Tibial artery (tissue), 4 donors: Measurements from ENCODE around the gene TMEM190.

Experiments used
- DNase-seq, 2 donors: peaks; one replicate each; pipeline ENCODE4 v3.0.0-alpha.2; 2019
- H3K27ac ChIP-seq, 2 donors: fragments of 200-600 bp; sonication (generic) in 1 of 2; 1 replicate in 1 of 2; 2 replicates in 1 of 2; pipeline ENCODE4 v1.5.1; 2018 to 2019; ENCODE audit warnings: mild to moderate bottlenecking in 1 of 2
- H3K27me3 ChIP-seq, 2 donors: fragments of 200-600 bp; sonication (generic) in 1 of 2; one replicate each; pipeline versions ENCODE4 v1.5.1 to v1.6.0; 2016 to 2019
- H3K36me3 ChIP-seq, 3 donors: fragments of 200-600 bp; sonication (generic) in 2 of 3; one replicate each; pipeline ENCODE4 v1.5.1; 2016 to 2019; ENCODE audit warnings: mild to moderate bottlenecking in 2 of 3
- H3K4me1 ChIP-seq, 4 donors: fragments of 200-600 bp; sonication (generic) in 2 of 4; 1 replicate in 3 of 4; 2 replicates in 1 of 4; pipeline ENCODE4 v1.5.1; 2016 to 2019
- H3K4me3 ChIP-seq, 2 donors: fragments of 200-600 bp; sonication (generic) in 1 of 2; 1 replicate in 1 of 2; 2 replicates in 1 of 2; pipeline ENCODE4 v1.5.1; 2018 to 2019; ENCODE audit warnings: mild to moderate bottlenecking in 2 of 2
- H3K9me3 ChIP-seq, 3 donors: fragments of 200-600 bp; sonication (generic) in 1 of 3; one replicate each; pipeline ENCODE4 v1.5.1; 2016 to 2019
- CTCF ChIP-seq, 2 experiments: fragments of 200-600 bp in 1 of 2; fragments of 450-650 bp in 1 of 2; IDR thresholded peaks; one replicate each; pipeline ENCODE4 v1.5.1; 2017 to 2019; ENCODE audit warnings: antibody characterized with exemption in 2 of 2, mild to moderate bottlenecking in 1 of 2, moderate library complexity in 1 of 2
- intact Hi-C: fragments of 100-400 bp; cut with DNase I; formaldehyde crosslinking; loops from one replicate; pipeline ENCODE4 v1.15.0; 2023; ENCODE audit warnings: low total_unique reads

TMEM190 gene

GRCh38 chr19:55366790-55367189 is 9.8 kb upstream of the TMEM190 start:
- intact Hi-C loops: no loop called here
- no peaks in the 10 kb centered on the region for H3K9me3 ChIP-seq
- DNase-seq: no peak
- H3K4me3 ChIP-seq: no peak overlapping the region
- H3K36me3 ChIP-seq: no peaks in the 10 kb centered on the region
- no peak for TF ChIP-seq CTCF (IDR thresholded peaks at IDR 0.05)
- peaks cover 0 to 23% (median 14%) of the 10 kb centered on the region in 4 donors for H3K4me1 ChIP-seq
- H3K27me3 ChIP-seq: peaks cover 0 to 68% of the 10 kb centered on the region in 2 donors
- no peak overlapping the region for H3K27ac ChIP-seq

- peaks cover 0 to 69% of the 10 kb centered on the region in 2 donors for H3K27me3 ChIP-seq
- intact Hi-C loops: no loop called here
Measured at GRCh38 chr19:55368106-55368505, 8.5 kb upstream of the TMEM190 start.

GRCh38 chr19:55368701-55369563 is 7.7 kb upstream of the TMEM190 start:
- no peak for DNase-seq
- TF ChIP-seq CTCF (IDR thresholded peaks at IDR 0.05): no peak
- intact Hi-C loops: no loop called here
- H3K27ac ChIP-seq: no peak overlapping the region
- no peaks in the 10 kb centered on the region for H3K36me3 ChIP-seq
- peaks cover 0 to 77% of the 10 kb centered on the region in 2 donors for H3K27me3 ChIP-seq
- H3K4me1 ChIP-seq: peaks cover 0 to 27% (median 14%) of the 10 kb centered on the region in 4 donors
- H3K4me3 ChIP-seq: peak overlapping the region in 1 of 2 donors; percentile 31
- H3K9me3 ChIP-seq: no peaks in the 10 kb centered on the region

More at GRCh38 chr19:55368106-55368505, 8.5 kb upstream of the TMEM190 start:
- Histone ChIP-seq H3K27ac (no peak overlapping the region), H3K9me3 (no peaks in the 10 kb centered on the region), H3K36me3 (no peaks in the 10 kb centered on the region), H3K4me3 (no peak overlapping the region), H3K4me1 (peaks cover 0 to 23% (median 14%) of the 10 kb centered on the region in 4 donors)
- no peak for DNase-seq
- no peak for TF ChIP-seq CTCF (IDR thresholded peaks at IDR 0.05)

- Histone ChIP-seq H3K27me3 (peaks cover 0 to 85% of the 10 kb centered on the region in 2 donors), H3K9me3 (no peaks in the 10 kb centered on the region), H3K27ac (no peak overlapping the region), H3K4me3 (peak overlapping the region in 1 of 2 donors; percentile 24), H3K36me3 (no peaks in the 10 kb centered on the region), H3K4me1 (peaks cover 0 to 34% (median 20%) of the 10 kb centered on the region in 4 donors)
- TF ChIP-seq CTCF (IDR thresholded peaks at IDR 0.05): no peak
- DNase-seq: no peak
- intact Hi-C loops: no loop called here
Measured at GRCh38 chr19:55369653-55370304, 6.8 kb upstream of the TMEM190 start.

- Histone ChIP-seq H3K36me3 (no peaks in the 10 kb centered on the region), H3K9me3 (no peaks in the 10 kb centered on the region), H3K27ac (no peak within 1 kb of the TSS), H3K4me3 (peak within 1 kb of the TSS in 1 of 2 donors; percentile 31), H3K4me1 (peaks cover 0 to 34% (median 20%) of the 10 kb centered on the region in 4 donors), H3K27me3 (peaks cover 2 to 90% of the 10 kb centered on the region in 2 donors)
- TF ChIP-seq CTCF (IDR thresholded peaks at IDR 0.05): no peak
- intact Hi-C loops: no loop called here
- DNase-seq: no peak
Measured at GRCh38 chr19:55370305-55370988, 6.2 kb upstream of the TMEM190 start, which contains the start of gene IL11. Gene IL11, minus strand, starts transcription at chr19:55370463. Its CDS starts 153 bp downstream, at chr19:55370310.
